ENCODE measurements around the gene ITSN2. TPM values are rescaled to one million over a fixed set of nuclear protein-coding genes. Genes with fewer than 3 reads are reported as not detected.

Gene ITSN2
- total and polyA plus RNA-seq, 9 donors = 15.6 to 23.7 (median 17.1) TPM

GRCh38 chr2:24313744-24314632, 46.3 kb downstream of the ITSN2 start:
- no peak for DNase-seq
- Histone ChIP-seq H3K9me3 (replicated peaks; ENCODE audit: control insufficient read depth, low read depth, low read length) (no peaks in the 10 kb centered on the region), H3K4me3 (ENCODE audit: low read length) (no peak overlapping the region), H3K27ac (ENCODE audit: low read length) (no peak overlapping the region), H3K36me3 (ENCODE audit: control insufficient read depth, insufficient read depth, low read length) (peaks cover 1% of the 10 kb centered on the region), H3K4me1 (ENCODE audit: control insufficient read depth, insufficient read depth, low read length) (no peaks in the 10 kb centered on the region), H3K27me3 (ENCODE audit: control insufficient read depth, insufficient read depth, low read length) (no peaks in the 10 kb centered on the region)
- WGBS (ENCODE audit: insufficient coverage) = 88% methylated on average over 3 of the region's 5 CpGs

DNA sequence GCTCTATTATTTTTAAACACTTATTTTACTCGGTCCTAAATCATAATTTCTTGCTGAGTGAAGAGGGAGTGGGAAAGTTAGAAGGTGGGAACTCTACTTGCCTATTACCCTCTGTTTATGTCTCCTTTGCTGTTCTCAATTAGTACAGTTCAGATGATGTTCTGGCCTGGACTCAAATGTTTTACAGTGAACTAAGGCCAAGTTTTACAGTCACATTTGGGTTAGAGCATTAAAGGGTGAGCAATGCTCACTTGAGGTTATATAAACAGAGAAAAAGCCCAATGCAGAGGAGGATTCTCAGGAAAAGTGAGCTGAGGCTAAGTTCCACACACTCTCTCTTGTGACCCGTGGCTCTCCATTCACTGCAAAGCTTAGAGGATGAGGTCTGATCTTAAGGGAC, 52.4 kb downstream of the ITSN2 start:
- no peak overlapping the region for H3K4me3 ChIP-seq (ENCODE audit: low read length)
- no peak for DNase-seq
- H3K36me3 ChIP-seq (ENCODE audit: control insufficient read depth, insufficient read depth, low read length) = peaks cover 11% of the 10 kb centered on the region
- WGBS (ENCODE audit: insufficient coverage) = 100% methylated on average over 1 of the region's 2 CpGs
- H3K4me1 ChIP-seq (ENCODE audit: control insufficient read depth, insufficient read depth, low read length) = peaks cover 3% of the 10 kb centered on the region
- H3K27ac ChIP-seq (ENCODE audit: low read length) = no peak overlapping the region
- no peaks in the 10 kb centered on the region for H3K27me3 ChIP-seq (ENCODE audit: control insufficient read depth, insufficient read depth, low read length)
- no peaks in the 10 kb centered on the region for H3K9me3 ChIP-seq (replicated peaks; ENCODE audit: control insufficient read depth, low read depth, low read length)

GRCh38 chr2:24304631-24305030, 55.7 kb downstream of the ITSN2 start:
- peak; percentile 75 for DNase-seq
- peak overlapping the region; percentile 67 for H3K27ac ChIP-seq (ENCODE audit: low read length)
- peaks cover 20% of the 10 kb centered on the region for H3K36me3 ChIP-seq (ENCODE audit: control insufficient read depth, insufficient read depth, low read length)
- 29% methylated on average over 1 of the region's 3 CpGs for WGBS (ENCODE audit: insufficient coverage)
- H3K4me3 ChIP-seq (ENCODE audit: low read length) = no peak overlapping the region
- H3K9me3 ChIP-seq (replicated peaks; ENCODE audit: control insufficient read depth, low read depth, low read length) = no peaks in the 10 kb centered on the region
- no peaks in the 10 kb centered on the region for H3K27me3 ChIP-seq (ENCODE audit: control insufficient read depth, insufficient read depth, low read length)
- peaks cover 3% of the 10 kb centered on the region for H3K4me1 ChIP-seq (ENCODE audit: control insufficient read depth, insufficient read depth, low read length)

DNA sequence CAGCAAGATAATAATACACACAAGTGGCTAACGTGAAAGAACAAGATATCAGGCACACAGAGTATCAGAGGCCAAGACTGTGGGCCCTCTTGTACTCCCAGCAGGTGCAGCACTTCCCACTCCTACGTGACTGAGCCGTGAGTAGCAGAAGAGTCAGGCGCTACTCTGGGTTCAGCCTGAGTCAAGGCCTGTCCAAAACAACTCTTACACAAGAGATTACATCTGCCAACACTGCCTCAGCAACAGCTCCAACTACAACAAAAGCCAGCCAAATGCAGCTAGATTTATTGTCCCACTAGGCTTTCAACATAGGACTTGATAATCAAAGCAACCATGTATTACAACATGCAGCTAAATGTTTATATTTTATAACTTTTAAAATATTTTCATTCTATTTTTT, 56.2 kb downstream of the ITSN2 start:
- H3K4me1 ChIP-seq (ENCODE audit: control insufficient read depth, insufficient read depth, low read length) = peaks cover 3% of the 10 kb centered on the region
- H3K27ac ChIP-seq (ENCODE audit: low read length) = peak overlapping the region; percentile 43
- peak; percentile 92 for DNase-seq
- no peak overlapping the region for H3K4me3 ChIP-seq (ENCODE audit: low read length)
- WGBS (ENCODE audit: insufficient coverage) = 17% methylated on average over 3 of the region's 4 CpGs
- no peaks in the 10 kb centered on the region for H3K27me3 ChIP-seq (ENCODE audit: control insufficient read depth, insufficient read depth, low read length)
- peaks cover 25% of the 10 kb centered on the region for H3K36me3 ChIP-seq (ENCODE audit: control insufficient read depth, insufficient read depth, low read length)
- H3K9me3 ChIP-seq (replicated peaks; ENCODE audit: control insufficient read depth, low read depth, low read length) = no peaks in the 10 kb centered on the region

- Histone ChIP-seq H3K9me3 (replicated peaks; ENCODE audit: control insufficient read depth, low read depth, low read length) (no peaks in the 10 kb centered on the region), H3K4me3 (ENCODE audit: low read length) (no peak overlapping the region), H3K27ac (ENCODE audit: low read length) (no peak overlapping the region), H3K27me3 (ENCODE audit: control insufficient read depth, insufficient read depth, low read length) (no peaks in the 10 kb centered on the region), H3K4me1 (ENCODE audit: control insufficient read depth, insufficient read depth, low read length) (peaks cover 3% of the 10 kb centered on the region), H3K36me3 (ENCODE audit: control insufficient read depth, insufficient read depth, low read length) (peaks cover 33% of the 10 kb centered on the region)
- no peak for DNase-seq
- WGBS (ENCODE audit: insufficient coverage) = 100% methylated on average over 3 of the region's 6 CpGs
Observed at GRCh38 chr2:24301599-24301998, 58.7 kb downstream of the ITSN2 start.

GRCh38 chr2:24297663-24298062, 62.7 kb downstream of the ITSN2 start:
- Histone ChIP-seq H3K27me3 (ENCODE audit: control insufficient read depth, insufficient read depth, low read length) (no peaks in the 10 kb centered on the region), H3K9me3 (replicated peaks; ENCODE audit: control insufficient read depth, low read depth, low read length) (no peaks in the 10 kb centered on the region), H3K36me3 (ENCODE audit: control insufficient read depth, insufficient read depth, low read length) (peaks cover 53% of the 10 kb centered on the region), H3K4me3 (ENCODE audit: low read length) (no peak overlapping the region), H3K4me1 (ENCODE audit: control insufficient read depth, insufficient read depth, low read length) (no peaks in the 10 kb centered on the region), H3K27ac (ENCODE audit: low read length) (no peak overlapping the region)
- DNase-seq = no peak
- WGBS (ENCODE audit: insufficient coverage) = 100% methylated on average over 1 of the region's 4 CpGs

GRCh38 chr2:24287171-24287570, 73.2 kb downstream of the ITSN2 start:
- no peak for DNase-seq
- Histone ChIP-seq H3K9me3 (replicated peaks; ENCODE audit: control insufficient read depth, low read depth, low read length) (no peaks in the 10 kb centered on the region), H3K27ac (ENCODE audit: low read length) (no peak overlapping the region), H3K4me1 (ENCODE audit: control insufficient read depth, insufficient read depth, low read length) (no peaks in the 10 kb centered on the region), H3K36me3 (ENCODE audit: control insufficient read depth, insufficient read depth, low read length) (peaks cover 2% of the 10 kb centered on the region), H3K27me3 (ENCODE audit: control insufficient read depth, insufficient read depth, low read length) (no peaks in the 10 kb centered on the region), H3K4me3 (ENCODE audit: low read length) (no peak overlapping the region)
- whole genome bisulfite sequencing (ENCODE audit: insufficient coverage) = no CpG with 5 or more reads among the region's 1 CpG

DNA sequence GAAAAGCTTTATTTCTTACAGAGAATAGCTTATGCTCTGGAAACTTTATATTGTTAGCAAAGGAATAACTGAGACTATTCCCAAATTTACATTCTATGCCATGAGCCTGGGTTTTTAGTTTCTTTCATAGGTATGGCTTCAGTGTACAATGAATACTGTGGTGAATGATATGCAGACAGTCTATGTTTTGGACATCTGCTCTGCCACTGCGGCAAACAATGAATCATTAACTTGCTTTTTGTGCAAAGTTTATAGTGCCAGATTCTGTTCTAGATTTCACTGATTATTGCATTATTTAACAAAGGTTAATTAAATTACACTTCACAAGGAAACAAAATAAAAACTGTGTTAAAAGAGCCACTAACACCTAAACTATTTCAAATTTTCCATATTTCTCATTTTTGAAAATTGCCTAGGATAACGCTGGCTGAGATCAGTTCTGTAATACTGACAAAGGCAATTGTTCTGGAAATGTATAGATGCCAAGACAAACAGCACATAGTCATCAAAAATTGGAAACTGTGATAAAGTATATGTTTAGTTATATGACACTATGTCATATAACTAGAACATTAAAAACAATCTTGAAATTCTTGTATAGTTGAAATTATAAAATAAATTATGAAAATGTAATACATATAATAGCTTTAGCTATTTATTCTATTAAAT, 74.7 kb downstream of the ITSN2 start:
- DNase-seq = no peak
- Histone ChIP-seq H3K27me3 (ENCODE audit: control insufficient read depth, insufficient read depth, low read length) (no peaks in the 10 kb centered on the region), H3K4me1 (ENCODE audit: control insufficient read depth, insufficient read depth, low read length) (no peaks in the 10 kb centered on the region), H3K9me3 (replicated peaks; ENCODE audit: control insufficient read depth, low read depth, low read length) (no peaks in the 10 kb centered on the region), H3K36me3 (ENCODE audit: control insufficient read depth, insufficient read depth, low read length) (peaks cover 7% of the 10 kb centered on the region), H3K4me3 (ENCODE audit: low read length) (no peak overlapping the region), H3K27ac (ENCODE audit: low read length) (no peak overlapping the region)
- no CpG with 5 or more reads among the region's 2 CpGs for WGBS (ENCODE audit: insufficient coverage)

DNA sequence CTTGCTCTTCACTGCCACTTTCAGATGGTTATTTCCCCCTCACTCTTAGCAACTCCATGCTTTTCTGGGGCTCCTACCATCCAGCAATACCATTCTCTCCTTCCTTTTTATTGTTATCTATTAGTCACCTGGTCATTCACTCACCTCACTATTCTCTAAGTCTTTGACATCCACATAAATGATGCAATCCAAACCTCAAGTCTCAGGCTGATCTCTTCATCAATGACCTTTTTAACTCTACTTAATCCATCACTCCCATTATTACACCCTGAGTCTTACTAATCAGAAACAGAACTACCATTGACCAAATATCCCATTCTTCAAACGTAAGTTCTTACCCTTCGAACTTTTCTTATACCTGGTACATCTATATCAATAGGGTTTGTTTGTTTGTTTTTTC, 79.7 kb downstream of the ITSN2 start:
- no peaks in the 10 kb centered on the region for H3K9me3 ChIP-seq (replicated peaks; ENCODE audit: control insufficient read depth, low read depth, low read length)
- no CpG with 5 or more reads among the region's 2 CpGs for WGBS (ENCODE audit: insufficient coverage)
- no peak overlapping the region for H3K4me3 ChIP-seq (ENCODE audit: low read length)
- no peaks in the 10 kb centered on the region for H3K4me1 ChIP-seq (ENCODE audit: control insufficient read depth, insufficient read depth, low read length)
- no peaks in the 10 kb centered on the region for H3K27me3 ChIP-seq (ENCODE audit: control insufficient read depth, insufficient read depth, low read length)
- no peak for DNase-seq
- H3K36me3 ChIP-seq (ENCODE audit: control insufficient read depth, insufficient read depth, low read length) = peaks cover 7% of the 10 kb centered on the region
- H3K27ac ChIP-seq (ENCODE audit: low read length) = no peak overlapping the region

DNA sequence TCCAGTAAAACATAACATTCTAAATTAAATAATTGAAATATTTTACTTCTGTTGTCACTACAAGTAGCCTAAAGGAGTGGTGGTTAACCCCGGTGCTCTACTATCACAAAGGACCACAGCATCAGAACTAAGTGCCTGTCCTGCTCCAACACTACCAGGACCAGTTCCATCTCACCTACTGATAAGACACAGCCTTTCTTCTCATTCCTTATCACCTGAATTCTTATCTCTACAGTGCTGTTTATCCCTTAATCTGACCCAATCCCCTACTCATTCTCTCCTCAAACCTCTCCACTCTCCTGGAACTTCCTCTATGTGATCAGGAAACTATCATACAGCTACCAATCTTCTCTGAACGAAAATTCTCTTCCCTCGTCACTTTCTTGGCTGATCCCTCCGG, 80.2 kb downstream of the ITSN2 start:
- H3K4me1 ChIP-seq (ENCODE audit: control insufficient read depth, insufficient read depth, low read length) = no peaks in the 10 kb centered on the region
- no peak overlapping the region for H3K4me3 ChIP-seq (ENCODE audit: low read length)
- H3K27ac ChIP-seq (ENCODE audit: low read length) = no peak overlapping the region
- no peak for DNase-seq
- H3K9me3 ChIP-seq (replicated peaks; ENCODE audit: control insufficient read depth, low read depth, low read length) = no peaks in the 10 kb centered on the region
- WGBS (ENCODE audit: insufficient coverage) = 78% methylated on average over 3 of the region's 4 CpGs
- H3K36me3 ChIP-seq (ENCODE audit: control insufficient read depth, insufficient read depth, low read length) = peaks cover 7% of the 10 kb centered on the region
- no peaks in the 10 kb centered on the region for H3K27me3 ChIP-seq (ENCODE audit: control insufficient read depth, insufficient read depth, low read length)
